Measurements from ENCODE around the gene TBRG4.

Gene TBRG4

GRCh38 chr7:45054442-45054841, 57.1 kb downstream of the TBRG4 start:
- ATAC-seq: no peak
- TF ChIP-seq ESRRG (CRISPR knock-in tag; IDR thresholded peaks at IDR 0.05): no peak
- TF ChIP-seq TCF4 (CRISPR knock-in tag; IDR thresholded peaks at IDR 0.05; ENCODE audit: borderline replicate concordance): no peak
- no peak for TF ChIP-seq ZNF8 (CRISPR knock-in tag; IDR thresholded peaks at IDR 0.05)
- no peak for TF ChIP-seq ISL1 (CRISPR knock-in tag; IDR thresholded peaks at IDR 0.05)
- TF ChIP-seq CSDC2 (CRISPR knock-in tag; IDR thresholded peaks at IDR 0.05): no peak
- TF ChIP-seq PATZ1 (CRISPR knock-in tag; IDR thresholded peaks at IDR 0.05; ENCODE audit: borderline replicate concordance): no peak
- TF ChIP-seq ZNF70 (CRISPR knock-in tag; IDR thresholded peaks at IDR 0.05): no peak
- TF ChIP-seq ZFP3 (CRISPR knock-in tag; IDR thresholded peaks at IDR 0.05): no peak
- no peak for TF ChIP-seq TOX (CRISPR knock-in tag; IDR thresholded peaks at IDR 0.05; ENCODE audit: borderline replicate concordance)
- TF ChIP-seq CREB5 (CRISPR knock-in tag; IDR thresholded peaks at IDR 0.05; ENCODE audit: low read depth): no peak
- TF ChIP-seq BACH2 (CRISPR knock-in tag; IDR thresholded peaks at IDR 0.05; ENCODE audit: borderline replicate concordance): no peak
- no peak for TF ChIP-seq SNAI2 (CRISPR knock-in tag; IDR thresholded peaks at IDR 0.05)
- no peak for TF ChIP-seq ZNF565 (CRISPR knock-in tag; conservative IDR thresholded peaks at IDR 0.05; ENCODE audit: low read depth)
- TF ChIP-seq OSR1 (CRISPR knock-in tag; IDR thresholded peaks at IDR 0.05): no peak
- no peak for TF ChIP-seq PPARA (CRISPR knock-in tag; IDR thresholded peaks at IDR 0.05; ENCODE audit: borderline replicate concordance)
- no peak for TF ChIP-seq RARB (CRISPR knock-in tag; IDR thresholded peaks at IDR 0.05)
- no peak for TF ChIP-seq TSHZ2 (CRISPR knock-in tag; IDR thresholded peaks at IDR 0.05)

- TF ChIP-seq PATZ1 (CRISPR knock-in tag; IDR thresholded peaks at IDR 0.05; ENCODE audit: borderline replicate concordance) (no peak), POU6F1 (CRISPR knock-in tag; IDR thresholded peaks at IDR 0.05; ENCODE audit: borderline replicate concordance, low read depth) (no peak), TCF4 (CRISPR knock-in tag; IDR thresholded peaks at IDR 0.05; ENCODE audit: borderline replicate concordance) (no peak), ZFP3 (CRISPR knock-in tag; IDR thresholded peaks at IDR 0.05) (no peak), ARNTL (CRISPR knock-in tag; IDR thresholded peaks at IDR 0.05; ENCODE audit: borderline replicate concordance, low read depth) (no peak), ISL1 (CRISPR knock-in tag; IDR thresholded peaks at IDR 0.05) (no peak), CSDC2 (CRISPR knock-in tag; IDR thresholded peaks at IDR 0.05) (no peak), SNAI2 (CRISPR knock-in tag; IDR thresholded peaks at IDR 0.05) (no peak), CREB5 (CRISPR knock-in tag; IDR thresholded peaks at IDR 0.05; ENCODE audit: low read depth) (no peak), TOX (CRISPR knock-in tag; IDR thresholded peaks at IDR 0.05; ENCODE audit: borderline replicate concordance) (no peak), ZC3H10 (CRISPR knock-in tag; IDR thresholded peaks at IDR 0.05) (no peak), ZNF70 (CRISPR knock-in tag; IDR thresholded peaks at IDR 0.05) (no peak), GLIS3 (CRISPR knock-in tag; IDR thresholded peaks at IDR 0.05) (no peak), RARB (CRISPR knock-in tag; IDR thresholded peaks at IDR 0.05) (no peak)
- ATAC-seq: no peak
Observed at GRCh38 chr7:45053941-45054340, 57.6 kb downstream of the TBRG4 start.
